ENCODE data around the gene ZDHHC17.

DNA sequence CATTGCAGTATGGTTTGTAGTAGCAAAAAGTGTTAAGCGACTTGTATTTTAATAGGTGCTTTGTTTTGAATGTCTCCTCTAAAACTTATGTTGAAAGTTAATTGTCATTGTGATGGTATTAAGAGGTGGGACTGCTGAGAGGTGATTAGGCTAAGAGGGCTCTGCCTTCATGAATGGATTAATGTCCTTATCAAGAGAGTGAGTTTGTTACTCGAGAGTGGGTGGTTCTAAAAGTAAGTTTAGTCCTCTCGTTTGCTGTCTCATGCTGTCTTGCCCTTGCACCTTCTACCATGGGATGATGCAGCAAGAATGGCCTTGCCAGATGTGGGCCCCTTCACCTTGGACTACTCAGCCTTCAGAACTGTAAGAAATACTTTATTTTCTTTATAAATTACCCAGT is 17.4 kb downstream of the ZDHHC17 start:
- TF ChIP-seq, protein P1, sequence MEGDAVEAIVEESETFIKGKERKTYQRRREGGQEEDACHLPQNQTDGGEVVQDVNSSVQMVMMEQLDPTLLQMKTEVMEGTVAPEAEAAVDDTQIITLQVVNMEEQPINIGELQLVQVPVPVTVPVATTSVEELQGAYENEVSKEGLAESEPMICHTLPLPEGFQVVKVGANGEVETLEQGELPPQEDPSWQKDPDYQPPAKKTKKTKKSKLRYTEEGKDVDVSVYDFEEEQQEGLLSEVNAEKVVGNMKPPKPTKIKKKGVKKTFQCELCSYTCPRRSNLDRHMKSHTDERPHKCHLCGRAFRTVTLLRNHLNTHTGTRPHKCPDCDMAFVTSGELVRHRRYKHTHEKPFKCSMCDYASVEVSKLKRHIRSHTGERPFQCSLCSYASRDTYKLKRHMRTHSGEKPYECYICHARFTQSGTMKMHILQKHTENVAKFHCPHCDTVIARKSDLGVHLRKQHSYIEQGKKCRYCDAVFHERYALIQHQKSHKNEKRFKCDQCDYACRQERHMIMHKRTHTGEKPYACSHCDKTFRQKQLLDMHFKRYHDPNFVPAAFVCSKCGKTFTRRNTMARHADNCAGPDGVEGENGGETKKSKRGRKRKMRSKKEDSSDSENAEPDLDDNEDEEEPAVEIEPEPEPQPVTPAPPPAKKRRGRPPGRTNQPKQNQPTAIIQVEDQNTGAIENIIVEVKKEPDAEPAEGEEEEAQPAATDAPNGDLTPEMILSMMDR (IDR thresholded peaks at IDR 0.05), result no peak
- TF ChIP-seq, protein P2, sequence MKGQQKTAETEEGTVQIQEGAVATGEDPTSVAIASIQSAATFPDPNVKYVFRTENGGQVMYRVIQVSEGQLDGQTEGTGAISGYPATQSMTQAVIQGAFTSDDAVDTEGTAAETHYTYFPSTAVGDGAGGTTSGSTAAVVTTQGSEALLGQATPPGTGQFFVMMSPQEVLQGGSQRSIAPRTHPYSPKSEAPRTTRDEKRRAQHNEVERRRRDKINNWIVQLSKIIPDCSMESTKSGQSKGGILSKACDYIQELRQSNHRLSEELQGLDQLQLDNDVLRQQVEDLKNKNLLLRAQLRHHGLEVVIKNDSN (IDR thresholded peaks at IDR 0.05; ENCODE audit: borderline replicate concordance, low read depth), result no peak
- TF ChIP-seq POLR2AphosphoS5 (IDR thresholded peaks at IDR 0.05; ENCODE audit: low read depth, low read length) (no peak), TEAD4 (IDR thresholded peaks at IDR 0.05; ENCODE audit: borderline replicate concordance, insufficient read depth) (no peak), GATA2 (CRISPR knock-in tag; IDR thresholded peaks at IDR 0.05) (no peak), SMC3 (IDR thresholded peaks at IDR 0.05; ENCODE audit: low read depth, low read length) (no peak), EP300 (IDR thresholded peaks at IDR 0.05; ENCODE audit: borderline replicate concordance in 1 of 2, low read depth in 1 of 2, low read length in 1 of 2) (no peak)
- TF ChIP-seq, protein P3, sequence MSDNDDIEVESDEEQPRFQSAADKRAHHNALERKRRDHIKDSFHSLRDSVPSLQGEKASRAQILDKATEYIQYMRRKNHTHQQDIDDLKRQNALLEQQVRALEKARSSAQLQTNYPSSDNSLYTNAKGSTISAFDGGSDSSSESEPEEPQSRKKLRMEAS (IDR thresholded peaks at IDR 0.05; ENCODE audit: low read depth), result no peak
- TF ChIP-seq, protein P4, sequence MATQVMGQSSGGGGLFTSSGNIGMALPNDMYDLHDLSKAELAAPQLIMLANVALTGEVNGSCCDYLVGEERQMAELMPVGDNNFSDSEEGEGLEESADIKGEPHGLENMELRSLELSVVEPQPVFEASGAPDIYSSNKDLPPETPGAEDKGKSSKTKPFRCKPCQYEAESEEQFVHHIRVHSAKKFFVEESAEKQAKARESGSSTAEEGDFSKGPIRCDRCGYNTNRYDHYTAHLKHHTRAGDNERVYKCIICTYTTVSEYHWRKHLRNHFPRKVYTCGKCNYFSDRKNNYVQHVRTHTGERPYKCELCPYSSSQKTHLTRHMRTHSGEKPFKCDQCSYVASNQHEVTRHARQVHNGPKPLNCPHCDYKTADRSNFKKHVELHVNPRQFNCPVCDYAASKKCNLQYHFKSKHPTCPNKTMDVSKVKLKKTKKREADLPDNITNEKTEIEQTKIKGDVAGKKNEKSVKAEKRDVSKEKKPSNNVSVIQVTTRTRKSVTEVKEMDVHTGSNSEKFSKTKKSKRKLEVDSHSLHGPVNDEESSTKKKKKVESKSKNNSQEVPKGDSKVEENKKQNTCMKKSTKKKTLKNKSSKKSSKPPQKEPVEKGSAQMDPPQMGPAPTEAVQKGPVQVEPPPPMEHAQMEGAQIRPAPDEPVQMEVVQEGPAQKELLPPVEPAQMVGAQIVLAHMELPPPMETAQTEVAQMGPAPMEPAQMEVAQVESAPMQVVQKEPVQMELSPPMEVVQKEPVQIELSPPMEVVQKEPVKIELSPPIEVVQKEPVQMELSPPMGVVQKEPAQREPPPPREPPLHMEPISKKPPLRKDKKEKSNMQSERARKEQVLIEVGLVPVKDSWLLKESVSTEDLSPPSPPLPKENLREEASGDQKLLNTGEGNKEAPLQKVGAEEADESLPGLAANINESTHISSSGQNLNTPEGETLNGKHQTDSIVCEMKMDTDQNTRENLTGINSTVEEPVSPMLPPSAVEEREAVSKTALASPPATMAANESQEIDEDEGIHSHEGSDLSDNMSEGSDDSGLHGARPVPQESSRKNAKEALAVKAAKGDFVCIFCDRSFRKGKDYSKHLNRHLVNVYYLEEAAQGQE (IDR thresholded peaks at IDR 0.05; ENCODE audit: low read depth, low read length), result no peak

Measured in SK-N-SH (cell line).